ENCODE measurements around the gene KHSRP. TPM values are rescaled to one million over a fixed set of nuclear protein-coding genes. Genes with fewer than 3 reads are reported as not detected.
A peak's percentile ranks its signal among the peaks of the same experiment; 100 is the strongest.
"Not testable (repeated sequence)": the region's sequence is repeated elsewhere in the genome, so short reads cannot be mapped to it uniquely, and the experiment has no call there.

The KHSRP gene
- total RNA-seq, 4 donors from 2014 or later: 100 to 206 (median 112) TPM

DNA sequence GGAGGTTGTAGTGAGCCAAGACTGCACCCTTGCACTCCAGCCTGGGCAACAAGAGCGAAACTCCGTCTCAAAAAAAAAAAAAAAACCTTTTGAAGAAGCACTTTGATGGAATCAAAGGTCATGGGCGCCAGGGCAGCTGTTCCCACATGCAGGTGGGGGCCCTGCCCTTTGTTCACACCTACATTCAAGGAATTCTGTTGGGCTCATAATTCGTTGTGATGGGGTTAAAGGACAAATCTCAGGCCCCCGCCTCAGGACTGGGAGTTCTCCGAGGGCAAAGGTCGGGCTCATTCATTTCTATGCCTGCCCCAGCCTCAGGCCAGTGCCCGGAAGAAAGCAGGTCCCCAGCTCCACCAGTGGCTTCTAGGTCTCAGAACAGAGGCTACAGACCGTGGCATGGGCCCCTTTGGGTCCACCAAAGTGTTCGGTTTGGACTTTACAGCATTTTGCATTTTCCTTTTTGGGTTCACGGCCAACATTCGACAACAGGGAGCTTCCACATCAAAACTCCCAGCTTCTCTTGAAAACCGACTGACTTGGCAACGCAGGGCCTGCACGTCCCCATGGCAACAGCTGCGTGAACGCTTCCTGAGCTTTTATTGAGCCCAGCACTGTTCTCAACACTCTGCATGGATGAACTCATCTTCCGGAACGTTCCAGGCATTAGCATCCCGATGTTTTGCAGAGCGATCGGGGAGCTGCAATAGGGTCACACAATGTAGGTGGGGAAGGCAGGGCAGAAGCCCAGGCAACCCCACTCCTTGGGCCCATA, 21.6 kb downstream of the KHSRP start:
- WGBS, 2 donors (ENCODE audit: low coverage in 1 of 2): 42 to 49% methylated on average over 7 to 22 of the region's 22 CpGs

DNA sequence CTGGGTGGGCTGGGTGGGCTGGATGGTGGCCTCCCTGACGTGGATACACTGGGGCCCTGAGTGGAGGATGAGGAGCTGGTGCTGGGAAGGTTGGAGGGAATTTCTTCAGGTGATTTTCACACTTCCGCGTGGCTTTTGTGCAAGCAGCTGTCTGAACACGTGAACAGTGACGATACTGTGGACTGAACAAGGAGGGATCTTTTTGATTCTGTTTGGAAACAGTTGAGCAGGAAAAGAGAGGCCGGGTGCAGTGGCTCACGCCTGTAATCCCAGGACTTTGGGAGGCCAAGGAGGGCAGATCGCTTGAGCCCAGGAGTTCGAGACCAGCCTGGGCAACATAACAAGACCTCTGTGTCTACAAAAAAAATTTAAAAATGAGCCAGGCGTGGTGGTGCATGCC, 22.6 kb downstream of the KHSRP start:
- H3K27ac ChIP-seq: peak overlapping the region; percentile 74 to 84 (median 80)
- H3K36me3 ChIP-seq: no peaks in the 10 kb centered on the region
- 73 to 75% methylated on average over 4 to 10 of the region's 10 CpGs for WGBS, 2 donors (ENCODE audit: low coverage in 1 of 2)
- peak overlapping the region in 1 of 4 donors; percentile 26 for H3K4me3 ChIP-seq
- H3K9me3 ChIP-seq: no peaks in the 10 kb centered on the region
- no peaks in the 10 kb centered on the region for H3K27me3 ChIP-seq
- no peak for DNase-seq
- no peak for TF ChIP-seq POLR2AphosphoS5 (IDR thresholded peaks at IDR 0.05)
- no peak for TF ChIP-seq EP300 (IDR thresholded peaks at IDR 0.05; ENCODE audit: low read depth)
- TF ChIP-seq POLR2A (IDR thresholded peaks at IDR 0.05): no peak
- TF ChIP-seq, protein P1, sequence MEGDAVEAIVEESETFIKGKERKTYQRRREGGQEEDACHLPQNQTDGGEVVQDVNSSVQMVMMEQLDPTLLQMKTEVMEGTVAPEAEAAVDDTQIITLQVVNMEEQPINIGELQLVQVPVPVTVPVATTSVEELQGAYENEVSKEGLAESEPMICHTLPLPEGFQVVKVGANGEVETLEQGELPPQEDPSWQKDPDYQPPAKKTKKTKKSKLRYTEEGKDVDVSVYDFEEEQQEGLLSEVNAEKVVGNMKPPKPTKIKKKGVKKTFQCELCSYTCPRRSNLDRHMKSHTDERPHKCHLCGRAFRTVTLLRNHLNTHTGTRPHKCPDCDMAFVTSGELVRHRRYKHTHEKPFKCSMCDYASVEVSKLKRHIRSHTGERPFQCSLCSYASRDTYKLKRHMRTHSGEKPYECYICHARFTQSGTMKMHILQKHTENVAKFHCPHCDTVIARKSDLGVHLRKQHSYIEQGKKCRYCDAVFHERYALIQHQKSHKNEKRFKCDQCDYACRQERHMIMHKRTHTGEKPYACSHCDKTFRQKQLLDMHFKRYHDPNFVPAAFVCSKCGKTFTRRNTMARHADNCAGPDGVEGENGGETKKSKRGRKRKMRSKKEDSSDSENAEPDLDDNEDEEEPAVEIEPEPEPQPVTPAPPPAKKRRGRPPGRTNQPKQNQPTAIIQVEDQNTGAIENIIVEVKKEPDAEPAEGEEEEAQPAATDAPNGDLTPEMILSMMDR (IDR thresholded peaks at IDR 0.05): no peak
- in situ Hi-C loops (cut with MboI; ENCODE audit: low pct_ligation_motif_present in 1 of 4, low pct_unique_long_range_greater_than_20kb in 1 of 4, low sequenced_read_pairs in 3 of 4): no loop called here
- peaks cover 3 to 23% (median 13%) of the 10 kb centered on the region in 4 donors for H3K4me1 ChIP-seq
- intact Hi-C loops (cut with DNase I; ENCODE audit: low total_unique reads): no loop called here

More for the DNA sequence above, 21.6 kb downstream of the KHSRP start:
- in situ Hi-C loops (cut with MboI; ENCODE audit: low pct_ligation_motif_present in 1 of 4, low pct_unique_long_range_greater_than_20kb in 1 of 4, low sequenced_read_pairs in 3 of 4): no loop called here
- H3K9me3 ChIP-seq: no peaks in the 10 kb centered on the region
- peak overlapping the region in 1 of 4 donors; percentile 26 for H3K4me3 ChIP-seq
- peaks cover 3 to 23% (median 13%) of the 10 kb centered on the region in 4 donors for H3K4me1 ChIP-seq
- TF ChIP-seq POLR2AphosphoS5 (IDR thresholded peaks at IDR 0.05) (peak in 2 of 3 donors; percentile 35 to 54), EP300 (IDR thresholded peaks at IDR 0.05; ENCODE audit: low read depth) (no peak)
- DNase-seq: peak; percentile 84
- H3K36me3 ChIP-seq: no peaks in the 10 kb centered on the region
- H3K27ac ChIP-seq: peak overlapping the region; percentile 74 to 84 (median 80)
- H3K27me3 ChIP-seq: no peaks in the 10 kb centered on the region
- intact Hi-C loops (cut with DNase I; ENCODE audit: low total_unique reads): no loop called here

DNA sequence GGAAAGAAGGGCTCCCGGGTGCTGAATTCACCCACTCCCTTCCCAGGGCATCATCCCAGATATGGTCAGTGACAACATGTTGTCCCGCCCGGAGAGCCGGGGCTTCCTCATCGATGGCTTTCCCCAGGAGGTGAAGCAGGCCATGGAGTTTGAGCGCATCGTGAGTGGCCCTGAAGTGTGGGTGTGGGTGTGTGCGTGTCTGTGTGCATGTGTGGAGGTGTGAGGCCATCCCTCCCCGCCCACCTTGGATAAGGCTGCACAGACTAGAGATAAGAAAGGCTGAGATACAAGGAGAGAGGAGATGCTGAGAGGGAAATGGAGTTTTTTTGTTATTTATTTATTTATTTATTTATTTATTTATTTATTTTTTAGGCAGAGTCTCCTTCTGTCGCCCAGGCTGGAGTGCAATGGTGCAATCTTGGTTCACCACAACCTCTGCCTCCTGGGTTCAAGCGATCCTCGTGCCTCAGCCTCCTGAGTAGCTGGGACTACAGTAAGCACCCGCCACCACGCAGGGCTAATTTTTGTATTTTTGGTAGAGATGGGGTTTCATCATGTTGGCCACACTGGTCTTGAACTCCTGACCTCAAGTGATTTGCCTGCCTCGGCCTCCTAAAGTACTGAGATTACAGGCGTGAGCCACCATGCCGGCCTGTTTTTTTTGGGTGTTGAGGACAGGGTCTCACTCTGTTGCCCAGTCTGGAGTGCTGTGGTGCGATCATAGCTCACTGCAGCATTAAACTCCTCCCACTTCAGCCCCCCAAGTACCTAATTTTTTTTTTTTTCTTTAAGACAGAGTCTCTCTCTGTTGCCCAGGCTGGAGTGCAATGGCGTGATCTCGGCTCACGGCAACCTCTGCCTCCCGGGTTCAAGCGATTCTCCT, 24.3 kb downstream of the KHSRP start:
- H3K27me3 ChIP-seq; in situ Hi-C loops (cut with MboI; ENCODE audit: low pct_ligation_motif_present in 1 of 4, low pct_unique_long_range_greater_than_20kb in 1 of 4, low sequenced_read_pairs in 3 of 4); H3K9me3 ChIP-seq; H3K27ac ChIP-seq; intact Hi-C loops (cut with DNase I; ENCODE audit: low total_unique reads); DNase-seq; H3K36me3 ChIP-seq; H3K4me3 ChIP-seq: not testable (repeated sequence)
- 79 to 90% methylated on average over 5 to 23 of the region's 23 CpGs for WGBS, 2 donors (ENCODE audit: low coverage in 1 of 2)
- H3K4me1 ChIP-seq: peaks cover 3 to 23% (median 13%) of the 10 kb centered on the region in 4 donors

DNA sequence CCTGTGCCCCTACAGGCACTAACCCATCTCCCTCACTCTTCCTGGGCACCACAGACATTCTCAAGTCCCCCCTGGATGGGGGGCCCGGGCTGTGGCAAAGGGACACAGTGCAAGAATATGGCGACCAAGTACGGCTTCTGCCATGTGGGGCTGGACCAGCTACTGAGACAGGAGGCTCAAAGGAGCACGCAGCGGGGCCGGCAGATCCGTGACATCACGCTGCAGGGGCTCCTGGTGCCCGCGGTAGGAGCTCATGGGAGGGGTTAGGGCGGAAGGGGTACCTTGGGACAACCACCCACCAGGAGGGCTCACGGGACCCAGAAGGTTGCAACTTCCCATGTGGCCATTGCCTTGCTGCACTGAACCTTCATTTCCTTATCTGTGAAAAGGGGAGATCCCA, 28.3 kb downstream of the KHSRP start:
- WGBS, 2 donors (ENCODE audit: low coverage in 1 of 2): 97% methylated on average over 12 of the region's 12 CpGs; no CpG with 5 or more reads in 1 of the 2 donors
- H3K4me3 ChIP-seq: no peak overlapping the region
- TF ChIP-seq POLR2AphosphoS5 (IDR thresholded peaks at IDR 0.05): no peak
- TF ChIP-seq, protein P1 (IDR thresholded peaks at IDR 0.05): no peak
- TF ChIP-seq EP300 (IDR thresholded peaks at IDR 0.05; ENCODE audit: low read depth): no peak
- no peak for TF ChIP-seq POLR2A (IDR thresholded peaks at IDR 0.05)
- H3K9me3 ChIP-seq: no peaks in the 10 kb centered on the region
- peaks cover 5 to 18% (median 8%) of the 10 kb centered on the region in 4 donors for H3K4me1 ChIP-seq
- H3K27me3 ChIP-seq: no peaks in the 10 kb centered on the region
- H3K36me3 ChIP-seq: no peaks in the 10 kb centered on the region
- DNase-seq: no peak
- in situ Hi-C loops (cut with MboI; ENCODE audit: low pct_ligation_motif_present in 1 of 4, low pct_unique_long_range_greater_than_20kb in 1 of 4, low sequenced_read_pairs in 3 of 4) (no loop called here), intact Hi-C loops (cut with DNase I; ENCODE audit: low total_unique reads) (no loop called here)
- no peak overlapping the region for H3K27ac ChIP-seq

DNA sequence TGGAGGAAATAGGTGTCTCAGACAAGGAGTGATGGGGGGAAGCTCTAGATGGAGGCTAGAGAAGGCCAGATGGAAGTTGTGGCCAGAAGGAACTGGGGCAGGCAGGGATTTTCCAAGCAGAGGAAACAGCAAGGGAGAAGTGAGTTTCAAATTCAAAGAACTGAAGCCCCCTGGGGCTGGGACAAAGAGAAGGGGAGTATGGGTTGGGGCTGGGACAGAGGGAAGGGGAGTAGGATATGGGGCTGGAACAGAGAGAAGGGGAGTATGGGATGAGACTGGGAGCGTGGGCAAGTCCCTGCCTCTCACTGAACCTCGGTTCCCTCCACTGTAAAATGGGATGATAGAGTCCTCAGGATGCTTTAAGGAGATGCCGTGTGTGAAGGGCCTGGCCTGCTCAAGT, 29.8 kb downstream of the KHSRP start:
- no peaks in the 10 kb centered on the region for H3K27me3 ChIP-seq
- H3K9me3 ChIP-seq: no peaks in the 10 kb centered on the region
- intact Hi-C loops (cut with DNase I; ENCODE audit: low total_unique reads): no loop called here
- in situ Hi-C loops (cut with MboI; ENCODE audit: low pct_ligation_motif_present in 1 of 4, low pct_unique_long_range_greater_than_20kb in 1 of 4, low sequenced_read_pairs in 3 of 4): no loop called here
- no peak for DNase-seq
- no peak overlapping the region for H3K27ac ChIP-seq
- H3K4me3 ChIP-seq: no peak overlapping the region
- peaks cover 5 to 18% (median 8%) of the 10 kb centered on the region in 4 donors for H3K4me1 ChIP-seq
- no peak for TF ChIP-seq POLR2A (IDR thresholded peaks at IDR 0.05)
- TF ChIP-seq, protein P1 (IDR thresholded peaks at IDR 0.05): no peak
- no peak for TF ChIP-seq EP300 (IDR thresholded peaks at IDR 0.05; ENCODE audit: low read depth)
- no peak for TF ChIP-seq POLR2AphosphoS5 (IDR thresholded peaks at IDR 0.05)
- 92 to 94% methylated on average over 3 of the region's 3 CpGs for WGBS, 2 donors (ENCODE audit: low coverage in 1 of 2)
- peaks cover 0 to 7% (median 0%) of the 10 kb centered on the region in 4 donors for H3K36me3 ChIP-seq
